Liver (tissue), 9 donors: Measurements from ENCODE around the gene ATP5IF1. TPM values are rescaled to one million over a fixed set of nuclear protein-coding genes. Genes with fewer than 3 reads are reported as not detected.

Experiments
- DNase-seq: peaks from one replicate; pipeline ENCODE4 v3.0.0-alpha.2; 2017; ENCODE audit warnings: low spot score
- H3K27ac ChIP-seq, 2 donors: one replicate each; pipeline ENCODE4 v1.7.0; 2013; ENCODE audit warnings: inconsistent platforms in 2 of 2, low read length in 2 of 2, control low read depth in 1 of 2, low read depth in 1 of 2, mild to moderate bottlenecking in 1 of 2
- H3K27me3 ChIP-seq, 4 donors: one replicate each; pipeline versions ENCODE4 v1.6.1 to v1.7.0; 2013; ENCODE audit warnings: low read length in 3 of 4, inconsistent platforms in 1 of 4, mild to moderate bottlenecking in 1 of 4, moderate library complexity in 1 of 4; ENCODE audit not compliant: control insufficient read depth in 4 of 4, insufficient read depth in 4 of 4
- H3K36me3 ChIP-seq, 4 donors: one replicate each; pipeline versions ENCODE4 v1.6.1 to v1.7.0; 2013; ENCODE audit warnings: low read length in 3 of 4, mild to moderate bottlenecking in 3 of 4, low read depth in 1 of 4, moderate library complexity in 1 of 4; ENCODE audit not compliant: control insufficient read depth in 4 of 4, insufficient read depth in 3 of 4
- H3K4me1 ChIP-seq, 4 donors: one replicate each; pipeline versions ENCODE4 v1.6.1 to v1.7.0; 2013; ENCODE audit warnings: low read length in 3 of 4, mild to moderate bottlenecking in 3 of 4, moderate library complexity in 1 of 4; ENCODE audit not compliant: control insufficient read depth in 4 of 4, insufficient read depth in 4 of 4
- H3K4me3 ChIP-seq, 3 donors: one replicate each; pipeline versions ENCODE4 v1.6.1 to v1.7.0; 2013; ENCODE audit warnings: low read length in 3 of 3, control low read depth in 1 of 3, low read depth in 1 of 3, mild to moderate bottlenecking in 1 of 3
- H3K9ac ChIP-seq, 2 donors: one replicate each; pipeline ENCODE4 v1.7.0; 2013; ENCODE audit warnings: low read length in 2 of 2, mild to moderate bottlenecking in 2 of 2, moderate library complexity in 2 of 2, control low read depth in 1 of 2, low read depth in 1 of 2
- H3K9me3 ChIP-seq, 4 donors: one replicate each; pipeline versions ENCODE4 v1.6.1 to v1.7.0; 2013; ENCODE audit warnings: low read length in 3 of 4; ENCODE audit not compliant: control insufficient read depth in 4 of 4
- ATF3 ChIP-seq: IDR thresholded peaks from 2 replicates; pipeline ENCODE4 v1.6.1; 2016; ENCODE audit warnings: antibody characterized with exemption
- CTCF ChIP-seq: fragments of 150-350 bp; IDR thresholded peaks from 2 replicates; pipeline ENCODE4 v1.5.1; 2017; ENCODE audit warnings: improper control_type of control experiment, low read depth, low read length; ENCODE audit not compliant: missing input control
- EGR1 ChIP-seq, 2 donors: IDR thresholded peaks; 2 replicates each; pipeline ENCODE4 v1.6.1; 2016 to 2018; ENCODE audit warnings: antibody characterized with exemption in 2 of 2, low read depth in 2 of 2
- FOXA1 ChIP-seq: IDR thresholded peaks from 2 replicates; pipeline ENCODE4 v1.6.1; 2016; ENCODE audit warnings: antibody characterized with exemption
- GABPA ChIP-seq, 2 donors: IDR thresholded peaks in 1 of 2; conservative IDR thresholded peaks in 1 of 2; 2 replicates each; pipeline ENCODE4 v1.6.1; 2016; ENCODE audit warnings: antibody characterized with exemption in 2 of 2, mild to moderate bottlenecking in 1 of 2, moderate library complexity in 1 of 2
- HNF4A ChIP-seq, 2 donors: conservative IDR thresholded peaks; 2 replicates each; pipeline ENCODE4 v1.6.1; 2016; ENCODE audit warnings: antibody characterized with exemption in 2 of 2, mild to moderate bottlenecking in 2 of 2
- HNF4G ChIP-seq: IDR thresholded peaks from 2 replicates; pipeline ENCODE4 v1.6.1; 2016; ENCODE audit warnings: antibody characterized with exemption
- JUND ChIP-seq, 2 donors: IDR thresholded peaks; 2 replicates each; pipeline ENCODE4 v1.6.1; 2016; ENCODE audit warnings: antibody characterized with exemption in 2 of 2
- NR2F2 ChIP-seq: IDR thresholded peaks from 2 replicates; pipeline ENCODE4 v1.6.1; 2016; ENCODE audit warnings: antibody characterized with exemption
- RAD21 ChIP-seq, 2 donors: IDR thresholded peaks; 2 replicates each; pipeline ENCODE4 v1.6.1; 2016; ENCODE audit warnings: antibody characterized with exemption in 2 of 2, mild to moderate bottlenecking in 2 of 2
- RXRA ChIP-seq, 2 donors: IDR thresholded peaks; 2 replicates each; pipeline ENCODE4 v1.6.1; 2017 to 2018; ENCODE audit warnings: antibody characterized with exemption in 2 of 2, mild to moderate bottlenecking in 1 of 2
- TAF1 ChIP-seq: conservative IDR thresholded peaks from 2 replicates; pipeline ENCODE4 v1.6.1; 2016; ENCODE audit warnings: antibody characterized with exemption, mild to moderate bottlenecking
- YY1 ChIP-seq: IDR thresholded peaks from 2 replicates; pipeline ENCODE4 v1.6.1; 2016; ENCODE audit warnings: antibody characterized with exemption, mild to moderate bottlenecking
- ZBTB33 ChIP-seq: IDR thresholded peaks from 2 replicates; pipeline ENCODE4 v1.6.1; 2016; ENCODE audit warnings: antibody characterized with exemption
- WGBS: extraction: QIAGEN DNeasy Blood & Tissue Kit; methylation state at CpG from one replicate; pipeline ENCODE4 v1.1.7; 2013; 5-methylcytosine and 5-hydroxymethylcytosine counted together
- polyA plus RNA-seq, 2 donors: library from polyadenylated mRNA; stranded (reverse) in 1 of 2; unstranded in 1 of 2; fragments of 200-250 nt in 1 of 2; fragments of >200 nt in 1 of 2; fragmentation: Nextera tagmentation in 1 of 2; extraction: Ambion mirVana in 1 of 2; gene quantifications; one replicate each; pipeline versions ENCODE4 v1.2.1 to v1.2.3, GENCODE V29; 2013 to 2015
- total RNA-seq, 2 donors: library from RNA; depleted of rRNA; stranded (reverse); fragments of >200 nt; gene quantifications; one replicate each; pipeline ENCODE4 v1.2.3, GENCODE V29; 2014
- donor health status: healthy.
- donor health status: healthy.
- donor health status: healthy.
- donor health status: healthy.
- donor health status: healthy.

The ATP5IF1 gene
- total and polyA plus RNA-seq, 4 donors: 136 to 456 (median 168) TPM

GRCh38 chr1:28259934-28260802, 24.2 kb downstream of the ATP5IF1 start:
- Histone ChIP-seq H3K4me1 (peaks cover 0 to 45% (median 33%) of the 10 kb centered on the region in 4 donors), H3K27me3 (no peaks in the 10 kb centered on the region), H3K4me3 (peak overlapping the region; percentile 75 to 98 (median 85)), H3K9me3 (no peaks in the 10 kb centered on the region), H3K27ac (peak overlapping the region; percentile 82 to 94), H3K9ac (peak overlapping the region; percentile 84 to 85), H3K36me3 (no peaks in the 10 kb centered on the region)
- WGBS: under 1% methylated on average over 65 of the region's 66 CpGs
- no peak for TF ChIP-seq RAD21 (IDR thresholded peaks at IDR 0.05)
- peak; percentile 66 for DNase-seq

- no peak for DNase-seq
- Histone ChIP-seq H3K27ac (peak overlapping the region; percentile 82 to 94), H3K9ac (peak overlapping the region; percentile 84 to 85), H3K36me3 (no peaks in the 10 kb centered on the region), H3K27me3 (no peaks in the 10 kb centered on the region), H3K4me1 (peaks cover 0 to 49% (median 38%) of the 10 kb centered on the region in 4 donors), H3K4me3 (peak overlapping the region; percentile 64 to 98 (median 75)), H3K9me3 (no peaks in the 10 kb centered on the region)
- TF ChIP-seq ATF3: no peak
- no peak for TF ChIP-seq YY1
- TF ChIP-seq FOXA1: no peak
- TF ChIP-seq HNF4G: no peak
- no peak for TF ChIP-seq HNF4A (conservative IDR thresholded peaks at IDR 0.05)
- 25% methylated on average over 7 of the region's 7 CpGs for WGBS
These were observed 24.9 kb downstream of the ATP5IF1 start for GRCh38 chr1:28260803-28261174.

- no peak overlapping the region for H3K27ac ChIP-seq
- H3K27me3 ChIP-seq: no peaks in the 10 kb centered on the region
- H3K4me1 ChIP-seq: peaks cover 22 to 76% (median 70%) of the 10 kb centered on the region in 4 donors
- no peaks in the 10 kb centered on the region for H3K9me3 ChIP-seq
- H3K9ac ChIP-seq: no peak overlapping the region
- no peak for TF ChIP-seq JUND (IDR thresholded peaks at IDR 0.05)
- no peak for TF ChIP-seq RAD21 (IDR thresholded peaks at IDR 0.05)
- no peak for TF ChIP-seq EGR1 (IDR thresholded peaks at IDR 0.05; ENCODE audit: low read depth in 2 of 2)
- TF ChIP-seq FOXA1: no peak
- TF ChIP-seq TAF1: no peak
- no peak for TF ChIP-seq NR2F2
- no peak for TF ChIP-seq CTCF
- H3K4me3 ChIP-seq: no peak overlapping the region
- 94% methylated on average over 1 of the region's 1 CpG for WGBS
- H3K36me3 ChIP-seq: no peaks in the 10 kb centered on the region
- DNase-seq: no peak
These were observed 29.0 kb downstream of the ATP5IF1 start for GRCh38 chr1:28264897-28265296.

- H3K4me1 ChIP-seq: peaks cover 22 to 76% (median 72%) of the 10 kb centered on the region in 4 donors
- no peaks in the 10 kb centered on the region for H3K9me3 ChIP-seq
- TF ChIP-seq GABPA (IDR thresholded peaks at IDR 0.05 in 1 of 2, conservative IDR thresholded peaks at IDR 0.05 in 1 of 2): no peak
- TF ChIP-seq RAD21 (IDR thresholded peaks at IDR 0.05): no peak
- no peak for TF ChIP-seq NR2F2
- TF ChIP-seq CTCF: no peak
- TF ChIP-seq YY1: no peak
- no peak for TF ChIP-seq TAF1
- TF ChIP-seq RXRA (IDR thresholded peaks at IDR 0.05): no peak
- TF ChIP-seq ZBTB33: no peak
- peaks cover 0 to 2% (median 0%) of the 10 kb centered on the region in 4 donors for H3K36me3 ChIP-seq
- WGBS: 87% methylated on average over 8 of the region's 8 CpGs
- no peak overlapping the region for H3K9ac ChIP-seq
- peak overlapping the region in 1 of 2 donors; percentile 6 for H3K27ac ChIP-seq
- H3K4me3 ChIP-seq: no peak overlapping the region
- no peaks in the 10 kb centered on the region for H3K27me3 ChIP-seq
- no peak for DNase-seq
These were observed 29.7 kb downstream of the ATP5IF1 start for GRCh38 chr1:28265577-28265976.
